Keratinocyte (primary cell): ENCODE measurements around the gene CADM2.

ENCODE experiments used
- EZH2 ChIP-seq: IDR thresholded peaks from one replicate; pipeline ENCODE4 v1.6.1; 2012; ENCODE audit warnings: inconsistent platforms, mild to moderate bottlenecking, low read length, moderate library complexity
- TF ChIP-seq, protein P1 (sequence below), 3 experiments: IDR thresholded peaks in 1 of 3; conservative IDR thresholded peaks in 1 of 3; optimal IDR thresholded peaks in 1 of 3; 2 replicates in 2 of 3; 3 replicates in 1 of 3; pipeline versions ENCODE3 to v1.5.1; 2011; ENCODE audit warnings: low read length in 3 of 3, mild to moderate bottlenecking in 3 of 3, moderate library complexity in 2 of 3, control low read depth in 1 of 3, inconsistent platforms in 1 of 3; ENCODE audit not compliant: insufficient read depth in 2 of 3; ENCODE audit errors: extremely low read depth in 1 of 3

DNA sequence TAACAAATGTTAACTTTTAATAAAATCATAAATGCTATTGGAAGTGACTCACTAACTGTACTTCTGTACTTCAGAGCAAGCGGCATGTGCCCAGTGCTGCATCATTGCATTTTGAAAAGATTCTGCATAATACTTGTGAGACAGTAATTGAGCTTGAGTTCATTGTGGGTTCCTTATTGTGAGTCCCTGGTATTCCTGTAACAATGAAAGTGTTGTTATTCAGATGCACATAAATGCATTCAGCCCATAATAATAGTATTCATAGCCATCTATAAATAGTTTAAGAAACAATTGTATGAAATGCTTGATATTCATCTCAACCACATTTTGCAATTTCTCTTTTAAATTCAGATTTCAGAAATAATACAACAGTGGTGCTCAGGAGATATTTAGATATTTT, 976.4 kb downstream of the CADM2 start:
- TF ChIP-seq, protein P1, sequence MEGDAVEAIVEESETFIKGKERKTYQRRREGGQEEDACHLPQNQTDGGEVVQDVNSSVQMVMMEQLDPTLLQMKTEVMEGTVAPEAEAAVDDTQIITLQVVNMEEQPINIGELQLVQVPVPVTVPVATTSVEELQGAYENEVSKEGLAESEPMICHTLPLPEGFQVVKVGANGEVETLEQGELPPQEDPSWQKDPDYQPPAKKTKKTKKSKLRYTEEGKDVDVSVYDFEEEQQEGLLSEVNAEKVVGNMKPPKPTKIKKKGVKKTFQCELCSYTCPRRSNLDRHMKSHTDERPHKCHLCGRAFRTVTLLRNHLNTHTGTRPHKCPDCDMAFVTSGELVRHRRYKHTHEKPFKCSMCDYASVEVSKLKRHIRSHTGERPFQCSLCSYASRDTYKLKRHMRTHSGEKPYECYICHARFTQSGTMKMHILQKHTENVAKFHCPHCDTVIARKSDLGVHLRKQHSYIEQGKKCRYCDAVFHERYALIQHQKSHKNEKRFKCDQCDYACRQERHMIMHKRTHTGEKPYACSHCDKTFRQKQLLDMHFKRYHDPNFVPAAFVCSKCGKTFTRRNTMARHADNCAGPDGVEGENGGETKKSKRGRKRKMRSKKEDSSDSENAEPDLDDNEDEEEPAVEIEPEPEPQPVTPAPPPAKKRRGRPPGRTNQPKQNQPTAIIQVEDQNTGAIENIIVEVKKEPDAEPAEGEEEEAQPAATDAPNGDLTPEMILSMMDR (optimal IDR thresholded peaks at IDR 0.05 in 1 of 3, IDR thresholded peaks at IDR 0.05 in 1 of 3, conservative IDR thresholded peaks at IDR 0.05 in 1 of 3; ENCODE audit: extremely low read depth in 1 of 3, insufficient read depth in 2 of 3, low read length in 3 of 3), result no peak
- TF ChIP-seq EZH2, result no peak
